ENCODE results near the gene CNTROB. TPM values are rescaled to one million over a fixed set of nuclear protein-coding genes. Genes with fewer than 3 reads are reported as not detected.

The CNTROB gene
- total RNA-seq, 1 experiment from 2014 or later, result 39.2 TPM

DNA sequence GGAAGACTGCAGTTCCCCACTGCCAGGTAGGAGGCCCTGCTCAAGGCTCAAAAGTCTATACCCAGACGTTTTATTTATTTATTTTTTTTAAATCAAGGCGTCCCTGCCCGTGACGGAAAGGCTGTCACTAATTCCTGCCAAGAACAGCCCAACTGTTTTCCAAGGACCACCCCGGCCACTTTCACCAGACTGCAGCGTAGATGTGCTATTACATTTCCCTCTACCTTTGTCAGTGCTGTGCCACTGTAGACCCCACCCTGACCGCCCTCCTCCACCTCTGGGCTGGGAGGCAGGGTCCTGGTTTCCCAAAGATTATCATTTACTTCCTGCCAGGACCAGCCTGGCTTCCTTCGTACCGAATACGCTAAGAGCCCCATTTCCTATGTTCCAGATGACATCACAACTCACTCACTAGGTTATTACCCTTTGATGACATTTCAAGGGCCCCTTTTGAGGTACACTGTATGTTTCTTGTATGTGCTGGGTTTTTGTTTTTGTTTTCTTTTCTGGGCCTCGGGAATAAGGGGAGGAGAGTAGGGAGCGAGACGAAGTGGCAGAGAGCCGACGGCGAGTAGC is 9.6 kb upstream of the CNTROB start:
- no peak for TF ChIP-seq CTCF (IDR thresholded peaks at IDR 0.05; ENCODE audit: unreplicated experiment)
- Mint-ChIP-seq H3K27me3 (ENCODE audit: insufficient read depth, unreplicated experiment) (no peaks in the 10 kb centered on the region), H3K4me1 (ENCODE audit: insufficient read depth, unreplicated experiment) (no peaks in the 10 kb centered on the region), H3K36me3 (ENCODE audit: insufficient read depth, unreplicated experiment) (no peaks in the 10 kb centered on the region), H3K4me3 (ENCODE audit: unreplicated experiment) (no peak overlapping the region), H3K9me3 (ENCODE audit: unreplicated experiment) (no peaks in the 10 kb centered on the region), H3K27ac (ENCODE audit: low read depth, unreplicated experiment) (peak overlapping the region; percentile 25)
- CTCF ChIA-PET, result interaction anchor here (1.3 kb wide), 1 partner anchor 138 kb away, joined by 5 read pairs; no protein-coding TSS in a partner anchor
- BruUV-seq (replicated peaks), result no TSS peak
- no peak for DNase-seq (ENCODE audit: unreplicated experiment)
- intact Hi-C loops (cut with micrococcal nuclease), result no loop called here
- POLR2A ChIA-PET, result interaction anchor here (1.5 kb wide), 1 partner anchor 11 kb away, joined by 4 read pairs; no protein-coding TSS in a partner anchor

DNA sequence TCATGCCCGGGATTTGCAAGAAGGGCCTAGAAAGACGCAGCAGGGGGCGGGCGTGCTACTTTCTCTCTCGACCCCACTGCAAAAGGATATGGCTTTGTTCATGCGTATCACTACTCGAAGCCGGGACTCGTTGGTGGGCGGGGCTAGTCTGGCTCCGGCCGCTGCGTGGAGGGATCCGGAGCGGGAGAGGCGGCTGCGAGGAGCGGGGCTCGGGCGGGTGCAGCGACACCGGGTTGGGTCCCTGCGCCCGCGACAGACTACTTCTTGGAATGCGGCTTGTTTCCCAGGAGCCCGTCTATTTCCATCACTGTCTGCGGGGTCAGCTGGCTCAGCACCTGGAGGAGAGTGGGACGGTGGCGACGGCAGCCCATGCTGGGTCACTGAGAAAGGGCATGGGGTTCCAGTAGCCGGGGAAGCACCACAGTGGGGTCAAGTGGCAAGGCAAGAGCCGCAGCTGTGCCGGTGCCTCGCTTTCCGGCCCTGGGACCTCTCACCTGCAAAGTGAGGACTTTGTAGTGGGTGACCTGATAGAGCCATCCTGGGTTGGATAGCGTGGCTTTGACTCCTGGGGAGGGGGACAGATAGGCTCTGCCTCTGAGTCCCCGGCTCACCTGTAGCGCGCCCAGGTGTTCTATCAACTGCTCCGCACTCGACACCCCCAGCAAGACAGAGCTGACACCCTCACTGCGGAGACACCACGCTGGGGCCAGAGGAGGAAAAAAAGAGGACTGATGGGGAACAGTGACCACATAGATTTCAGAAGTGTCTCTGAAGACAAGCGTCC is 9.0 kb upstream of the CNTROB start:
- H3K4me3 Mint-ChIP-seq (ENCODE audit: unreplicated experiment), result no peak overlapping the region
- no peaks in the 10 kb centered on the region for H3K4me1 Mint-ChIP-seq (ENCODE audit: insufficient read depth, unreplicated experiment)
- no peak for DNase-seq (ENCODE audit: unreplicated experiment)
- H3K27ac Mint-ChIP-seq (ENCODE audit: low read depth, unreplicated experiment), result peak overlapping the region; percentile 25
- H3K36me3 Mint-ChIP-seq (ENCODE audit: insufficient read depth, unreplicated experiment), result no peaks in the 10 kb centered on the region
- TF ChIP-seq CTCF (IDR thresholded peaks at IDR 0.05; ENCODE audit: unreplicated experiment), result no peak
- intact Hi-C loops (cut with micrococcal nuclease), result no loop called here
- no peaks in the 10 kb centered on the region for H3K9me3 Mint-ChIP-seq (ENCODE audit: unreplicated experiment)
- ChIA-PET POLR2A (interaction anchor here (1.5 kb wide), 1 partner anchor 10 kb away, joined by 4 read pairs; no protein-coding TSS in a partner anchor), CTCF (interaction anchor here (0.7 kb wide), 1 partner anchor 13 kb away, joined by 3 read pairs; no protein-coding TSS in a partner anchor)
- H3K27me3 Mint-ChIP-seq (ENCODE audit: insufficient read depth, unreplicated experiment), result no peaks in the 10 kb centered on the region
- no TSS peak for BruUV-seq (replicated peaks)

GRCh38 chr17:7927596-7927995 is 4.4 kb upstream of the CNTROB start:
- ChIA-PET CTCF (no interaction called here), POLR2A (interaction anchor here (1.8 kb wide), 1 partner anchor 12 kb away, joined by 11 read pairs; the partner anchor contains the start of gene RNF227)

More at GRCh38 chr17:7927596-7927995, 4.4 kb upstream of the CNTROB start:
- Mint-ChIP-seq H3K9me3 (ENCODE audit: unreplicated experiment) (no peaks in the 10 kb centered on the region), H3K4me3 (ENCODE audit: unreplicated experiment) (no peak overlapping the region), H3K27me3 (ENCODE audit: insufficient read depth, unreplicated experiment) (no peaks in the 10 kb centered on the region), H3K36me3 (ENCODE audit: insufficient read depth, unreplicated experiment) (no peaks in the 10 kb centered on the region), H3K27ac (ENCODE audit: low read depth, unreplicated experiment) (no peak overlapping the region), H3K4me1 (ENCODE audit: insufficient read depth, unreplicated experiment) (peaks cover 8% of the 10 kb centered on the region)
- DNase-seq (ENCODE audit: unreplicated experiment), result no peak
- no TSS peak for BruUV-seq (replicated peaks)
- intact Hi-C loops (cut with micrococcal nuclease), result no loop called here
- TF ChIP-seq CTCF (IDR thresholded peaks at IDR 0.05; ENCODE audit: unreplicated experiment), result no peak

All from MCF 10A (cell line).